HL-60/S4 treated with phorbol 12-myristate 13-acetate at 8.2 ng/mL for 4 days and 3 days (cell line): ENCODE results near the gene RTRAF.

Experiments used
- in situ Hi-C: fragments of 300-500 bp; cut with MboI; formaldehyde crosslinking; loops from 2 replicates; pipeline ENCODE4 v1.15.0; 2022; ENCODE audit warnings: low sequenced_read_pairs

RTRAF gene

GRCh38 chr14:52048116-52048515 is 58.8 kb downstream of the RTRAF start:
- in situ Hi-C loops = no loop called here

DNA sequence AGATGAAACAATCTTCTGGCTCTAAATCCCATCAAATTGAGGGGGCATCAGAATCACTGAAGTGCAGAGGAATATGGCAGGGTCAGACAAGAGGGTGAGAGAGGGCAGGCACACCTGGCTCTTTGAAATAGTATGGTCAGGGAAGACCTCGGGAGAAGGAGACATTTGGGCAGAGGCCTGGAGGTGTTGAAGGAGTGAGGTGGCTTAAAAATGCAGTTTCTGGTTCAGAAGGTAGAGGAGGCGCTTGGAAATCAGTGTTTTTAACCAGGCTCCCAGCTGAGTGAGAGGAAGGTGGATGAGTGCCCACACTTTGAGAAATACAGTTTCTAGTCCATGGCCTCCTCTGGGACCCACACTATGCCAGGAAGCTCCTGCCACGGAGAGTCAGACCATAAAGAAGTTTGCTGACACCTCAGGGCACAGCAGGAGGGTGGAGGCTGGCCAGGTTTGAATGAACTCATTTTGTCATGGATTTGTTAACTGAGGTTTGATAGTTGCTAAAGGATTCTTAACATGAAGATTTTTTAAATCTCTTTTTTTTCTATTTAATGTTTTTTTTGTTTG is 59.4 kb downstream of the RTRAF start:
- in situ Hi-C loops = no loop called here

- in situ Hi-C loops = no loop called here
These were observed 59.9 kb downstream of the RTRAF start for GRCh38 chr14:52049271-52049670.

GRCh38 chr14:52049721-52050588 is 60.6 kb downstream of the RTRAF start:
- in situ Hi-C loops = no loop called here

DNA sequence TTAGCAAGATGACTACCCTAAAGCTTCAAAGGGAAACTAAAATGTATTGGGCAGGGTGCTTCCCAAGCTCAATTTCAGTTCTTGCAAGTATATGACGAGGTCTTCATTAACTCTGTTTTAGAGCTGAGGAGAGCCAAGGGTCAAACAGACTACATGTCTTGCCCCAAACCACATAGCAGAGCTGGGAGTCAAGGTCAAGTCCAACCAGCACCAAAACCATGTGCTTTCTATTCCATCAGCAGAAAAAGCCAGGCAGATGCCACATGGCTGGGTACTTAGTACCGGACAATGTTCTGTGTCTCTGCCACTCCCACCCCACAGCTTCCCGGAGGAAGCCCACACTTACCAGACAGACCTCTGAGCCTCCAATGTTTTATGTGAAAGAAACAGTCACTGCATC is 61.9 kb downstream of the RTRAF start:
- in situ Hi-C loops = no loop called here

- in situ Hi-C loops = no loop called here
These were observed 62.5 kb downstream of the RTRAF start for GRCh38 chr14:52051871-52052270.

GRCh38 chr14:52052288-52052943 is 63.1 kb downstream of the RTRAF start:
- in situ Hi-C loops = no loop called here

GRCh38 chr14:52053044-52053443 is 63.7 kb downstream of the RTRAF start:
- in situ Hi-C loops = no loop called here

DNA sequence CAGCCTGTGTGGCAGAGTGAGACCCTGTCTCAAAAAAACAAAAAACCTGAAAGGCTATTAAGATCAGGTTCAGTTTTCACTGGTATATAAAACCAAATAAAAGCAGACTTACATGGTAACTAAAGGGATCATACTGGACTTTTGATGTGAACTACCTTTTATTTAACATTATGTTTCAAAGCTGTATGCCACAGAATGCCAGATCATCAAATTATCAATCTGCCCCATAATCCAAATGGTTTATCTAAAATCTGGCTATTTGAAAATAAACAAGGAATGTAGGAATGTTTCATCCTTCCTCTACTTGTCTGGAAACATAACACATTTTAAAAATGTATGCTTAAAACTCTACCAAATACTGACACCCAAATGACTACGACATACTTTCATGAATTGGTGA is 65.3 kb downstream of the RTRAF start:
- in situ Hi-C loops = no loop called here

- in situ Hi-C loops = no loop called here
These were observed 65.8 kb downstream of the RTRAF start for GRCh38 chr14:52055167-52055566.

- in situ Hi-C loops = no loop called here
These were observed 69.0 kb downstream of the RTRAF start for GRCh38 chr14:52058341-52058740.

GRCh38 chr14:52059649-52060048 is 70.3 kb downstream of the RTRAF start:
- in situ Hi-C loops = no loop called here

DNA sequence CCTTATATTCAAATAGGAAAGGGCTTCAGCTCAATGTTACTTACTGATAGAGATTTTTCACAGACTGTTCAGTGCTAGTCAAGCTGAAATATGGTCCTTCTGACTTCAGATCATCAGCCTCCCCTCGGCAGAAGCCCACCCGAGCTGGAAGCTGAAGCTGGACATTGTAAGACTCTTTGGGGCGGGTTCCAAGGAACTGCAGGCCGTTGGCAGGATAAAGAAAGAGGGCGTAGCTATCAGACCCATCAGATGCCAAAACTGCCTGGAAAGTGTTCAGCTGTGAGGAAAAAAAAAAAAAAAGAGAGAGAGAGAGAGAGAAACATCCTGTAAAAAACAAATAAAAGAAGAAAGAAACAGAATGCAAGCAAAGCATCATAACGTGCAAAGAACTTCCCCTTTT is 70.7 kb downstream of the RTRAF start:
- in situ Hi-C loops = no loop called here
